K562 (cell line): ENCODE measurements around the gene CTDSP2. TPM values are rescaled to one million over a fixed set of nuclear protein-coding genes. Genes with fewer than 3 reads are reported as not detected.

Experiments
- ATAC-seq: fragments of 200-7000 bp; cut with Tn5 transposase; 3 replicates; pipeline ENCODE4 v1.9.1; 2020; ENCODE audit warnings: moderate library complexity
- BruUV-seq: library from RNA; stranded (reverse); fragments of 400-500 nt; replicated peaks from 2 replicates; lab custom pipeline; 2021; lab: Mats Ljungman, UMichigan
- CTCF ChIA-PET: fragments of 300-600 bp; formaldehyde crosslinking; extraction: SDS; loops from one replicate; lab custom pipeline; 2021; ENCODE audit warnings: low intra/inter-chr PET ratio; lab: Yijun Ruan, JAX
- POLR2A ChIA-PET: fragments of 300-600, 350-650 bp; sonication (Branson Sonifier 250); formaldehyde crosslinking; extraction: SDS; loops from one replicate; lab custom pipeline; 2021; ENCODE audit warnings: antibody characterized with exemption, inconsistent platforms; lab: Yijun Ruan, JAX
- DNase-seq, 4 experiments: peaks; one replicate each; pipeline versions ENCODE4 v3.0.0 to v3.0.0-alpha.2; 2011 to 2018; ENCODE audit warnings: low spot score in 3 of 4, mixed read lengths in 3 of 4; ENCODE audit errors: extremely low read depth in 1 of 4
- FAIRE-seq: peaks from 2 replicates; lab custom pipeline; 2011; peaks lifted over from hg19 to GRCh38; lab: Jason Lieb, UNC
- H2AFZ ChIP-seq: 2 replicates; pipeline ENCODE4 v1.6.0; 2011; ENCODE audit warnings: low read depth, low read length, control low read depth, inconsistent platforms
- H3K27ac ChIP-seq: fragments of 200-600 bp; 3 replicates; pipeline ENCODE4 v1.8.0; 2011; ENCODE audit warnings: low read depth, mild to moderate bottlenecking, control low read depth, inconsistent platforms, low read length, moderate library complexity, mixed read lengths; ENCODE audit errors: extremely low read depth
- H3K27me3 ChIP-seq, 2 experiments: fragments of 300-600 bp in 1 of 2; 2 replicates in 1 of 2; 3 replicates in 1 of 2; pipeline versions ENCODE4 v1.6.0 to v1.8.0; 2011; ENCODE audit warnings: inconsistent platforms in 2 of 2, low read length in 2 of 2, mild to moderate bottlenecking in 1 of 2, mixed read lengths in 1 of 2, moderate library complexity in 1 of 2; ENCODE audit not compliant: control insufficient read depth in 2 of 2, insufficient read depth in 2 of 2
- H3K36me3 ChIP-seq: fragments of 300-600 bp; 3 replicates; pipeline ENCODE4 v1.8.0; 2011; ENCODE audit warnings: mild to moderate bottlenecking, low read length, inconsistent platforms; ENCODE audit not compliant: control insufficient read depth, insufficient read depth
- H3K4me1 ChIP-seq, 2 experiments: fragments of 200-600 bp in 1 of 2; replicated peaks in 1 of 2; 2 replicates in 1 of 2; 3 replicates in 1 of 2; pipeline versions ENCODE4 v1.5.1 to v1.8.0; 2011; ENCODE audit warnings: inconsistent platforms in 2 of 2, low read length in 2 of 2, mild to moderate bottlenecking in 1 of 2, mixed read lengths in 1 of 2, moderate library complexity in 1 of 2; ENCODE audit not compliant: control insufficient read depth in 2 of 2, insufficient read depth in 2 of 2
- H3K4me2 ChIP-seq: 2 replicates; pipeline ENCODE4 v1.6.1; 2011; ENCODE audit warnings: low read length, control low read depth, inconsistent platforms, mixed read lengths; ENCODE audit not compliant: insufficient read depth
- H3K4me3 ChIP-seq: fragments of 200-600 bp; sonication (generic), shearing (Covaris generic); 2 replicates; pipeline ENCODE4 v1.5.1; 2016; ENCODE audit warnings: control low read depth, inconsistent platforms
- H3K79me2 ChIP-seq: fragments of 200-600 bp; 3 replicates; pipeline ENCODE4 v1.8.0; 2011; ENCODE audit warnings: low read length, inconsistent platforms; ENCODE audit not compliant: control insufficient read depth, insufficient read depth
- H3K9ac ChIP-seq, 2 experiments: 2 replicates each; pipeline versions ENCODE4 v1.6.0 to v1.6.1; 2011; ENCODE audit warnings: low read depth in 2 of 2, low read length in 2 of 2, control low read depth in 1 of 2, inconsistent platforms in 1 of 2, mild to moderate bottlenecking in 1 of 2, mixed read lengths in 1 of 2; ENCODE audit not compliant: insufficient read depth in 1 of 2
- H3K9me1 ChIP-seq: one replicate; pipeline ENCODE4 v1.6.0; 2011; ENCODE audit warnings: inconsistent platforms, mild to moderate bottlenecking, low read length, moderate library complexity; ENCODE audit not compliant: control insufficient read depth, insufficient read depth
- H3K9me3 ChIP-seq: replicated peaks from 2 replicates; pipeline ENCODE4 v1.5.1; 2011; ENCODE audit warnings: low read depth, low read length, inconsistent platforms; ENCODE audit not compliant: control insufficient read depth, insufficient read depth
- H4K20me1 ChIP-seq: replicated peaks from 2 replicates; pipeline ENCODE4 v1.6.1; 2011; ENCODE audit warnings: low read length, inconsistent platforms, mixed read lengths; ENCODE audit not compliant: control insufficient read depth, insufficient read depth
- ELF4 ChIP-seq: fragments of 450-650 bp; formaldehyde crosslinking; IDR thresholded peaks from 2 replicates; pipeline ENCODE4 v1.4.0; 2022; ENCODE audit warnings: missing genetic modification characterization
- ETV6 ChIP-seq, 3 experiments: fragments of 150-350 bp in 1 of 3; sonication (generic) in 1 of 3; formaldehyde crosslinking in 1 of 3; IDR thresholded peaks; 2 replicates each; pipeline versions ENCODE4 v1.6.1 to v1.8.0; 2014 to 2022; ENCODE audit warnings: borderline replicate concordance in 2 of 3, low read depth in 2 of 3, antibody characterized with exemption in 1 of 3, low read length in 1 of 3, mild to moderate bottlenecking in 1 of 3, missing genetic modification reagents in 1 of 3
- GATAD2B ChIP-seq: fragments of 450-650 bp; IDR thresholded peaks from 2 replicates; pipeline ENCODE4 v1.6.1; 2017; ENCODE audit warnings: mild to moderate bottlenecking, borderline replicate concordance
- MAFK ChIP-seq: IDR thresholded peaks from 2 replicates; pipeline ENCODE4 v1.6.1; 2011; ENCODE audit warnings: low read length, improper control_type of control experiment
- PKNOX1 ChIP-seq: fragments of 450-650 bp; IDR thresholded peaks from 2 replicates; pipeline ENCODE4 v1.6.1; 2016
- WGBS: fragments of 100-300 bp; shearing (Covaris generic); methylation state at CpG from one replicate; pipeline ENCODE4 v1.1.6; 2016; ENCODE audit warnings: low coverage, mixed read lengths; ENCODE audit not compliant: insufficient coverage; ENCODE audit errors: missing lambda C conversion rate; 5-methylcytosine and 5-hydroxymethylcytosine counted together
- in situ Hi-C: fragments of 300-500 bp; cut with MboI; formaldehyde crosslinking; loops from 4 replicates; pipeline ENCODE4 v1.15.0; 2018; ENCODE audit warnings: inconsistent platforms, mixed read lengths
- intact Hi-C: fragments of 100-400 bp; cut with micrococcal nuclease; formaldehyde crosslinking; loops from 2 replicates; pipeline ENCODE4 v1.14.2; 2022
- polyA plus RNA-seq, 8 experiments: library from polyadenylated mRNA; depleted of rRNA in 4 of 8; stranded (reverse) in 5 of 8; unstranded in 3 of 8; fragments of >200 nt; fragmentation: Nextera tagmentation in 2 of 8; fragmentation: Illumina TruSeq in 1 of 8; extraction: Ambion mirVana in 2 of 8; extraction: Trizol in 1 of 8; gene quantifications; 2 replicates each; pipeline versions ENCODE4 v1.2.1 to v1.2.3, GENCODE V29; 2011 to 2014; ENCODE audit warnings: inconsistent platforms in 1 of 8, missing spikeins in 1 of 8
- total RNA-seq, 7 experiments: library from RNA; depleted of rRNA in 6 of 7; stranded (reverse); fragments of >200 nt in 6 of 7; fragmentation: Illumina TruSeq in 2 of 7; extraction: Trizol in 2 of 7; gene quantifications; 2 replicates each; pipeline versions ENCODE4 v1.2.1 to v1.2.3, GENCODE V29; 2011 to 2021; ENCODE audit warnings: low replicate concordance in 1 of 7

Gene CTDSP2
- total and polyA plus RNA-seq, 9 of the 15 experiments (the other 6 are each of a cell fraction or from before 2014, with no cell fraction given): 20.4 to 108 (median 47.7) TPM

DNA sequence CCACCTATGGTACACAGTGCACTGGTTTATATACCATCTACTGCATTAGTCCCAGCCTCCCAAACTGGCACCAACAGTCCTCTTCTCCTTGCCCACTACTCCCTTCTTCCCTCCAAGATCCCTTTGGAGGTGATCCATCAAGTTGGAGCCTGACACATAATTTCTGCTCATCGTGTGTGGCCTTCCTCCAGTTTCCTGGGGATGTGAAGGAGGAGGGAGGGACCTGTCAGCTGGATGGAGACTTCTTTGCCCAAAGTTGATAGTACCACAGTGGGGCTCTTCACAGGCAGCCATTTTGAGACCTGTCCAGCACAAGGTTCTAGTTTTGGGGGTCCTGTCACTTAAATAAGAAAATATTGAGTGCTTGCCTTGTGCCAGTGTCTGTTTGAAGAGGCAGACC, 17.1 kb upstream of the CTDSP2 start:
- no peak for DNase-seq
- POLR2A ChIA-PET: interaction anchor here (0.7 to 1.8 kb wide), 2 partner anchors 16 to 56 kb away, joined by 3 to 9 read pairs; partner anchors contain the start of gene CTDSP2
- no peaks in the 10 kb centered on the region for H3K9me1 ChIP-seq

GRCh38 chr12:57861967-57862366, 15.4 kb upstream of the CTDSP2 start:
- Histone ChIP-seq H3K4me2 (no peak overlapping the region), H3K9me1 (no peaks in the 10 kb centered on the region), H2AFZ (peak overlapping the region; percentile 10; the same call in 1 of the 2 replicates), H3K79me2 (no peaks in the 10 kb centered on the region), H3K9me3 (no peaks in the 10 kb centered on the region), H3K36me3 (no peaks in the 10 kb centered on the region), H3K27ac (no peak overlapping the region), H3K9ac (no peak overlapping the region; a peak in 1 of 4 replicates), H3K4me1 (peaks cover 6 to 15% of the 10 kb centered on the region in 2 experiments; a peak in 4 of 5 replicates), H3K27me3 (no peaks in the 10 kb centered on the region), H3K4me3 (no peak overlapping the region), H4K20me1 (no peaks in the 10 kb centered on the region)
- 51% methylated on average over 4 of the region's 4 CpGs for WGBS
- intact Hi-C loops (no loop called here), in situ Hi-C loops (no loop called here)
- ATAC-seq (no peak), DNase-seq (no peak), FAIRE-seq (no peak)
- ChIA-PET CTCF (no interaction called here), POLR2A (interaction anchor here (0.6 to 2.4 kb wide), 7 partner anchors 8 to 575 kb away, joined by 3 to 10 read pairs (median 4); partner anchors contain the start of gene CTDSP2)
- no TSS peak for BruUV-seq
- TF ChIP-seq PKNOX1 (0 out of 2 replicates have a peak, but pooled peaks have one; percentile 1), ETV6 (IDR thresholded peaks at IDR 0.05; ENCODE audit: borderline replicate concordance in 1 of 2, low read depth in 2 of 2, low read length in 1 of 2) (no peak), ETV6 (CRISPR knock-in tag; IDR thresholded peaks at IDR 0.05; ENCODE audit: borderline replicate concordance) (no peak)

More for the DNA sequence above, 17.1 kb upstream of the CTDSP2 start:
- Histone ChIP-seq H4K20me1 (no peaks in the 10 kb centered on the region), H3K36me3 (no peaks in the 10 kb centered on the region), H3K4me2 (no peak overlapping the region), H3K27ac (no peak overlapping the region), H3K79me2 (no peaks in the 10 kb centered on the region), H2AFZ (no peak overlapping the region), H3K4me3 (no peak overlapping the region), H3K9ac (no peak overlapping the region), H3K9me3 (no peaks in the 10 kb centered on the region), H3K4me1 (peaks cover 6 to 17% of the 10 kb centered on the region in 2 experiments; a peak in 4 of 5 replicates), H3K27me3 (no peaks in the 10 kb centered on the region)
- intact Hi-C loops (loop anchor here (2.0 kb wide), 1 partner anchor 17 kb away; the partner anchor contains the start of gene CTDSP2), in situ Hi-C loops (no loop called here)
- CTCF ChIA-PET: no interaction called here
- 6% methylated on average over 1 of the region's 1 CpG for WGBS
- FAIRE-seq (no peak), ATAC-seq (no peak)
- BruUV-seq: no TSS peak
- TF ChIP-seq MAFK: no peak
- TF ChIP-seq ELF4 (CRISPR knock-in tag): no peak
- no peak for TF ChIP-seq GATAD2B
